ENCODE results near the gene DNAH17. TPM values are rescaled to one million over a fixed set of nuclear protein-coding genes. Genes with fewer than 3 reads are reported as not detected.

Gene DNAH17
- 10 to 100 TPM in 1 of 4 donors, 1 to 10 TPM in 2, under 1 TPM in 1; 0.89 to 15.4 (median 3.8) TPM for total RNA-seq

DNA sequence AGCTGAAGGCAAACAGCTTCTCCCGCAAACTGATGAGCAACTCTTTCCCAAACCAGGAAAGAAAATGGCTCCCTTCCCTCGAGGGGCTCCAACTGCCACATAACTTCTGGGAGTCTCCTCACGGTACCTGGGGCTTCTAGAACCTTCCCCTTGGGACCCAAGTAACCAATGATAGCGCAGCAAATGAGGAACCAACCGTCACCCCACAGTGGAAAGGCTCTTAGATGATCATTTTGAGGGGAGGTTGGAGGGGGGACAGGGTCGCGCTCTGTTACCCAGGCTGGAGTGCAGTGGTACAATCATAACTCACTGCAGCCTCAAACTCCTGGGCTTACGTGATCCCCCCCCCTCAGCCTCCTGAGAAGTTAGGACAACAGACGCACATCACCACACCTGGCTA is at the start of gene DNAH17:
Gene DNAH17, minus strand, starts transcription at position 101 of the 400 bp plus-strand sequence. CDS start 2,339 bp downstream, outside the sequence.
- TF ChIP-seq CTCF (IDR thresholded peaks at IDR 0.05) = no peak
- TF ChIP-seq POLR2A (IDR thresholded peaks at IDR 0.05) = no peak
- intact Hi-C loops (cut with DNase I; ENCODE audit: low total_unique reads) = no loop called here
- 89 to 90% methylated on average over 7 to 9 of the region's 9 CpGs for WGBS, 2 donors
- no peak within 1 kb of the TSS for H3K4me3 ChIP-seq (ENCODE audit: low read depth, poor library complexity, severe bottlenecking)
- no peak for DNase-seq (ENCODE audit: low spot score in 2 of 2)

DNA sequence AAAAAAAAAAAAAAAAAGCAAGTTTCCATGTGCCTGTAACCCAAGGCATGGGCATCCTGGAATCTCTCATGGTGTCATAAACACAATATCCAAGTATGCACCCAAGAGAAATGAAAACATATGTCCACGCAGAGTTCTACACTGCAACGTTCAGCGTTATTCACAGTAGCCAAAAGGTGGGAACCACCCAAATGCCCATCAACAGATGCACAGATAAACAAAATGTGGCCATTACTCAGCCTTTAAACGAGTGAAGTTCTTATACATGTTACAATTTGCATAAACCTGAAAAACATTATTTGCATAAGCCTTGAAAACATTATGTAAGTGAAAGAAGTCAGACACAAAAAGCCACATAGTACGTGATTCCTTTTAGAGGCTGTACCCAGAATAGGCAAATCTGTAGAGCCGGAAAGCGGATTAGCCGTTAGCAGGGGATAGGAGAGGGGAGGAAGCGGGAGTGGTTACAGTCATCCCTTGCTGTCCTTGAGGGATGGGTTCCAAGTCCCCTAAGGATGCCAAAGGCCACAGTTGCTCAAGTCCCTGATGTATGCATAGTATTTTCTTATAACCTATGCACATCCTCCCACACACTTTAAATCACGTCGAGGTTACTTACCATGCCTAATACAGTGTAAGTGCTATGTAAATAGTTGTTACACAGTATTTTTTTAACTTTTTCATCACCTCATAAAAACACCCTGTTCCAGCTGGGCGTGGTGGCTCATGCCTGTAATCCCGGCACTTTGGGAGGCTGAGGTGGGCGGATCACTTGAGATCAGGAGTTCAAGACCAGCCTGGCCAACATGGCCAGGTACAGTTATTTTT is 47.3 kb upstream of the DNAH17 start:
- WGBS, 2 donors = 59 to 65% methylated on average over 14 of the region's 14 CpGs
- intact Hi-C loops (cut with DNase I; ENCODE audit: low total_unique reads) = no loop called here
- no peak for TF ChIP-seq CTCF (IDR thresholded peaks at IDR 0.05)
- no peak for TF ChIP-seq POLR2A (IDR thresholded peaks at IDR 0.05)
- H3K4me3 ChIP-seq (ENCODE audit: low read depth, poor library complexity, severe bottlenecking) = no peak overlapping the region
- no peak for DNase-seq (ENCODE audit: low spot score in 2 of 2)

GRCh38 chr17:78623541-78623940 is 46.3 kb upstream of the DNAH17 start:
- DNase-seq (ENCODE audit: low spot score in 2 of 2) = no peak
- 80 to 86% methylated on average over 12 of the region's 12 CpGs for WGBS, 2 donors
- no peak for TF ChIP-seq CTCF (IDR thresholded peaks at IDR 0.05)
- TF ChIP-seq POLR2A (IDR thresholded peaks at IDR 0.05) = no peak
- intact Hi-C loops (cut with DNase I; ENCODE audit: low total_unique reads) = no loop called here
- H3K4me3 ChIP-seq (ENCODE audit: low read depth, poor library complexity, severe bottlenecking) = no peak overlapping the region

DNA sequence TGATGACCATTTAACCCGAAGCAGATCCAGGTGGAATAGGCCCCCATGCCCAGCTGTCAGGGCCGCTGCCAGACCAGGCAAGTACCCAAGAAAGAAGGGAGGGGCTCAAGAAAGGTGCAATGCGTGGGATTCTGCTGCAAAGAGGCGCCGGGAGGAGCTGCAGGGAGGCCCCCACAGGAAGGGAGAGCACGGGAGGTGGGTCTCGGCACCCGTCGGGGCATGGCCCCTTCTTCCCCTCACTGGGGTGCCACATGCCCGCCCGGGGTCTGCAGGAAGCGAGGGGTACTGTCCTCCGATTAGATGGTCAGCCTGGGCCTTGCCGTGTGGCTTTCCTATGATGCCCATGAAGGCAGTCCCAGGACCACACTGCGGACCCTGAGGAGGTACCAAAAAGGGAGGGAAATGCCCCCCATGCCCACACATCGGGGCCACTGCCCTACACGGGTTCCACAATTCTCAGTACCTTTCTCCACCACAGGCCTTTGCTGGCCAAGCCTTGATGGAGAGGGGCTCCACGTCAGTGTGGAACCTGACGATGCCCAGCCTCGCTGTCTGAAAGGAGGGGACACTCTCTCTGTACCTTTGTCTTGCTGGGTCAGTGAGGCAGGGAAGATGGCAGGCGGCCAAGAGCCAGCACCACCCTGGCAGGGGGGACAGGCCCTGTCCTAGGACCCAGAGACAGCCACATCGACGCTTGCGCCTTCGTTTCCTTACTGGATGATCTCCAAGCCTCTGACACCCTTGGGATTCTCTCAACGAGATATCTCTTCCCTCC is 45.5 kb upstream of the DNAH17 start:
- intact Hi-C loops (cut with DNase I; ENCODE audit: low total_unique reads) = no loop called here
- no peak overlapping the region for H3K4me3 ChIP-seq (ENCODE audit: low read depth, poor library complexity, severe bottlenecking)
- no peak for TF ChIP-seq CTCF (IDR thresholded peaks at IDR 0.05)
- TF ChIP-seq POLR2A (IDR thresholded peaks at IDR 0.05) = no peak
- no peak for DNase-seq (ENCODE audit: low spot score in 2 of 2)
- 87 to 89% methylated on average over 25 to 26 of the region's 26 CpGs for WGBS, 2 donors

- intact Hi-C loops (cut with DNase I; ENCODE audit: low total_unique reads) = no loop called here
These were observed 44.7 kb upstream of the DNAH17 start for GRCh38 chr17:78621720-78622490.

More at GRCh38 chr17:78621720-78622490, 44.7 kb upstream of the DNAH17 start:
- 80 to 81% methylated on average over 24 to 25 of the region's 26 CpGs for WGBS, 2 donors
- H3K4me3 ChIP-seq (ENCODE audit: low read depth, poor library complexity, severe bottlenecking) = no peak overlapping the region
- no peak for DNase-seq (ENCODE audit: low spot score in 2 of 2)
- TF ChIP-seq CTCF (IDR thresholded peaks at IDR 0.05) (no peak), POLR2A (IDR thresholded peaks at IDR 0.05) (no peak)

All from lower leg skin (tissue), 4 donors.